Upper lobe of left lung (tissue), 6 donors: ENCODE data around the gene TAP1. TPM values are rescaled to one million over a fixed set of nuclear protein-coding genes. Genes with fewer than 3 reads are reported as not detected.

Experiments used
- ATAC-seq, 2 donors: fragments of 200-7000 bp; cut with Tn5 transposase; one replicate each; pipeline ENCODE4 v1.9.1; 2022; ENCODE audit warnings: mild to moderate bottlenecking in 2 of 2, moderate library complexity in 2 of 2; ENCODE audit not compliant: low FRiP score in 2 of 2
- DNase-seq, 2 donors: peaks; one replicate each; pipeline ENCODE4 v3.0.0-alpha.2; 2019 to 2020
- H3K27ac ChIP-seq, 4 donors: fragments of 200-600 bp; sonication (generic); one replicate each; pipeline ENCODE4 v1.5.1; 2016 to 2019
- H3K27me3 ChIP-seq, 4 donors: fragments of 200-600 bp; sonication (generic); one replicate each; pipeline ENCODE4 v1.5.1; 2017 to 2019
- H3K36me3 ChIP-seq, 4 donors: fragments of 200-600 bp; sonication (generic); one replicate each; pipeline ENCODE4 v1.5.1; 2016 to 2019
- H3K4me1 ChIP-seq, 4 donors: fragments of 200-600 bp; sonication (generic); one replicate each; pipeline ENCODE4 v1.5.1; 2018 to 2019
- H3K4me3 ChIP-seq, 4 donors: fragments of 200-600 bp; sonication (generic); one replicate each; pipeline ENCODE4 v1.5.1; 2017 to 2019; ENCODE audit warnings: mild to moderate bottlenecking in 2 of 4, moderate library complexity in 1 of 4
- H3K9me3 ChIP-seq, 4 donors: fragments of 200-600 bp; sonication (generic); one replicate each; pipeline ENCODE4 v1.5.1; 2018 to 2019
- CTCF ChIP-seq, 6 experiments: fragments of 450-650 bp in 4 of 6; fragments of 200-600 bp in 2 of 6; sonication (generic) in 2 of 6; IDR thresholded peaks; one replicate each; pipeline ENCODE4 v1.5.1; 2016 to 2019; ENCODE audit warnings: antibody characterized with exemption in 6 of 6
- EP300 ChIP-seq, 4 donors: sonication (generic); formaldehyde crosslinking; IDR thresholded peaks; one replicate each; pipeline ENCODE4 v1.5.1; 2017; ENCODE audit warnings: antibody characterized with exemption in 4 of 4, control low read depth in 2 of 4
- POLR2A ChIP-seq, 4 donors: fragments of 450-650 bp; IDR thresholded peaks; one replicate each; pipeline ENCODE4 v1.5.1; 2016 to 2017; ENCODE audit warnings: antibody characterized with exemption in 4 of 4, mild to moderate bottlenecking in 2 of 4
- POLR2AphosphoS5 ChIP-seq, 2 donors: sonication (generic); formaldehyde crosslinking; IDR thresholded peaks; one replicate each; pipeline ENCODE4 v1.5.1; 2017; ENCODE audit warnings: antibody characterized with exemption in 2 of 2
- WGBS, 2 donors: methylation state at CpG; one replicate each; pipeline ENCODE4 v1.1.5; 2017 to 2018; 5-methylcytosine and 5-hydroxymethylcytosine counted together
- total RNA-seq, 6 donors: library from RNA; depleted of rRNA in 4 of 6; stranded (reverse); fragments of >200 nt in 4 of 6; gene quantifications; one replicate each; pipeline versions ENCODE4 v1.1.0 to v1.2.1, GENCODE V29; 2016 to 2021
- donor health status: DM: no; HTN: no; CAD: no; lungs with moderate emphysema.
- donor health status: DM: no; HTN: yes; CAD: no; lungs with severe emphysema.

The TAP1 gene
- 10 to 100 TPM; 56.9 to 87.0 (median 69.8) TPM for total RNA-seq

DNA sequence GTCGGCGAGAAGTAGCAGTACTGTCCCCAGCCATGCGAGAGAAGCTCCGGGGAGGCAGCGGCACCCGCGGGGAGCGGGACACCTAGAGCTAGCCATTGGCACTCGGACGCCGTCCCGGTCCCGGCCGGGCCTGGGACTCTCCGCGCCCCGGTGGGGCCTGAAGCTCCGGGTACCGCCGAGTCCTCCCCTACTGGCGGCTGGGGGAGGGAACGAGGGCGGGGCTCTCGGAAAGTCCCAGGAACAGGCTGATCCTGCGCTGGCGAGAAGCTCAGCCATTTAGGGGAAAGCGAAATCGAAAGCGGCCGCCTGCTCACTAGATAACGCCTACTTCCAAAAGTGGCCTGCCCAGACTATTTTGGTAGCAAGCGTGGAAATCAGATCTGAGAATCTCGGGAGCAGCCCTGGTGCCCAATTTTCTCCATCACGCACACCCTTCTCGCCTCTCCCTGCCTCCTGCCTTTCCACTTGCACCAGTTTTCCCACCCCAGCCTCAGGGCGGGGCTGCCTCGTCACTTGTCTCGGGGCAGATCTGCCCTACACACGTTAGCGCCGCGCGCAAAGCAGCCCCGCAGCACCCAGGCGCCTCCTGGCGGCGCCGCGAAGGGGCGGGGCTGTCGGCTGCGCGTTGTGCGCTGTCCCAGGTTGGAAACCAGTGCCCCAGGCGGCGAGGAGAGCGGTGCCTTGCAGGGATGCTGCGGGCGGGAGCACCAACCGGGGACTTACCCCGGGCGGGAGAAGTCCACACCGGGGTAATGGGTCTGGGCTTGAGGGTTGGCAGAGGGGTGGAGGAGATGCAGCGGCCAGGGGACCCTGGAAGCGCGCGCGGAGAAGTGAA lies at the start of gene TAP1, which contains the start of gene PSMB9:
TAP1 (minus strand) TSS at position 164 of the 835 bp plus-strand sequence; CDS start at position 96, 68 bp downstream.
PSMB9 (plus strand) TSS at position 652 of the 835 bp plus-strand sequence; CDS start at position 690, 38 bp downstream.
- peaks cover 12 to 59% (median 28%) of the 10 kb centered on the region in 4 donors for H3K36me3 ChIP-seq
- DNase-seq (peak; percentile 98 to 99), ATAC-seq (peak; percentile 98)
- H3K4me1 ChIP-seq, result peaks cover 25 to 54% (median 42%) of the 10 kb centered on the region in 4 donors
- no peaks in the 10 kb centered on the region for H3K27me3 ChIP-seq
- no peaks in the 10 kb centered on the region for H3K9me3 ChIP-seq
- peak in 3 of 4 donors; percentile 63 to 91 (median 85) for TF ChIP-seq EP300 (IDR thresholded peaks at IDR 0.05)
- peak; percentile 48 to 99 (median 91) for TF ChIP-seq CTCF (IDR thresholded peaks at IDR 0.05)
- TF ChIP-seq POLR2A (IDR thresholded peaks at IDR 0.05), result peak; percentile 95 to 99 (median 96)
- peak; percentile 84 to 98 for TF ChIP-seq POLR2AphosphoS5 (IDR thresholded peaks at IDR 0.05)
- H3K4me3 ChIP-seq, result peak within 1 kb of the TSS; percentile 62 to 90 (median 74)
- 0 to 1% methylated on average over 21 to 25 of the region's 68 CpGs for WGBS, 2 donors
- H3K27ac ChIP-seq, result peak within 1 kb of the TSS; percentile 98

DNA sequence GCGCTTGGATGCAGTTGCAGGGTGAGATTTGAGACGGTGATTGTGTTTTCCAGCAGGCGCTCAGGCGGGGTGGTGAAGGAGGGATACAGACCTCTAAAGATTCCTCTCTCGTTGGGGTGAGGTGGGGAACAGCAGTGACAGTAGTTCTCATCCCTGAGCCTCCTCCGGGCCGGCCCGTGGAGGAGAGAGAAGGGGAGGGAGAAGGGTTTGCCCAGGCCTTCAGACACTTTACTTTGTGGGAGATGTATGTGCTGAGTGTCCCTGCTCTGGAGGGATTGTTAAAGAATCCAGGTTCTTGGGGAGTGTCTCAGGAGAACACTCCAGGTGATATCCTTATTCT lies 41.5 kb upstream of the TAP1 start:
- TF ChIP-seq POLR2A (IDR thresholded peaks at IDR 0.05), result no peak
- no peak for TF ChIP-seq CTCF (IDR thresholded peaks at IDR 0.05)
- TF ChIP-seq POLR2AphosphoS5 (IDR thresholded peaks at IDR 0.05), result no peak
- no peak for TF ChIP-seq EP300 (IDR thresholded peaks at IDR 0.05)
- WGBS, 2 donors, result 0% methylated on average over 8 of the region's 8 CpGs

DNA sequence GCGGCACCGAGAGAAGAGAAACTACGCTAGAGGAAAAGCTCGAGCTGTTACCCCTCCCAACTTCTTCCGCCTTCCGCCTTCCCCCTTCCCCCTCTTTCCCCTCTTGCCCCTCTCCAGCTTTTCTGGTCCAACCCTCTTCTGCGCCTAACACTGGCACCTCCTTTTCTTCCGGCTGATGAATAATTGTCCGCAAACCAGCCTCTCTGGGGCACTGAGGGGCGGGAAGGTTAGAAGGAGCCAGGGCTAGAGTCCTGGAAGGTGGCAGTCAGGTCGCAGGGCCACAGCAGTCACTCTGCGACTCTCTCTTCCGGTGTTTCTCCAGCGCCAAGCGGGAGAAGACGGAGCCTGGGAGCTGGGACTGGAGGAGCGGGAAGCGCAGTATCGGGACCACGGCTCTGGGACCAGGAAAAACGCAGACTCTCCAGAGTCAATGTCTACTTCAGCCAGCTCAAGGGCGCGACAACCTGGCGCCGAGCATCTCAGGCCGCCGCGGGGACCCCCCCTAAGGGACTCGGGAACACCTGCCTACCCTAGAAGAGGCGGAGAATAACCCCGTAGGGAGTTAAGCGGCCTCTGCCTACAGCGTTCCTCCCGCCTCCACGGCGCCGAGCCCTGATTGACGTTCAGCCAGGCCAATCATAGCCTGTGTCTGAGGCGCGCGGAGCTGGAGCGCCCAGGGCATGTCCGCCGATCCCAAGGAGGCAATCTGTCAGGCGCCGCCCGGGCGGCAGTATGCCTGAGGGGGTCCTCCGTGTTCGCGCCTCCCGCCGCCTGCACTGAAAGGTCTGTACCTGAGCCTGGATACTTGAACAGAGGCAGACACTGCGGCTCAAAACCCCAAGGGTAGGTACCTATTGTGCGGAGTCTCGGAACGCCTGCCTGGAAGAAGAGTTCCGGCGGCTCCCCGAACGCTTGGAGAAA lies 40.8 kb upstream of the TAP1 start:
- Histone ChIP-seq H3K36me3 (no peaks in the 10 kb centered on the region), H3K4me1 (peaks cover 9 to 31% (median 12%) of the 10 kb centered on the region in 4 donors), H3K27ac (peak overlapping the region; percentile 93 to 98 (median 95)), H3K4me3 (peak overlapping the region; percentile 65 to 82 (median 72)), H3K27me3 (no peaks in the 10 kb centered on the region), H3K9me3 (no peaks in the 10 kb centered on the region)
- peak in 1 of 4 donors; percentile 4 for TF ChIP-seq EP300 (IDR thresholded peaks at IDR 0.05)
- peak in 3 of 4 donors; percentile 50 to 86 (median 86) for TF ChIP-seq POLR2A (IDR thresholded peaks at IDR 0.05)
- TF ChIP-seq POLR2AphosphoS5 (IDR thresholded peaks at IDR 0.05), result peak in 1 of 2 donors; percentile 86
- TF ChIP-seq CTCF (IDR thresholded peaks at IDR 0.05), result no peak
- DNase-seq, result peak; percentile 94 to 96
- 0 to 1% methylated on average over 22 to 39 of the region's 61 CpGs for WGBS, 2 donors
- peak; percentile 99 to 100 for ATAC-seq

More for the DNA sequence above, 41.5 kb upstream of the TAP1 start:
- no peaks in the 10 kb centered on the region for H3K27me3 ChIP-seq
- peak overlapping the region; percentile 65 to 82 (median 72) for H3K4me3 ChIP-seq
- no peaks in the 10 kb centered on the region for H3K9me3 ChIP-seq
- no peaks in the 10 kb centered on the region for H3K36me3 ChIP-seq
- ATAC-seq (peak; percentile 22 to 42), DNase-seq (no peak)
- peak overlapping the region; percentile 93 to 98 (median 95) for H3K27ac ChIP-seq
- H3K4me1 ChIP-seq, result peaks cover 9 to 31% (median 12%) of the 10 kb centered on the region in 4 donors

GRCh38 chr6:32890831-32891230 lies 37.3 kb upstream of the TAP1 start:
- Histone ChIP-seq H3K4me3 (no peak overlapping the region), H3K36me3 (no peaks in the 10 kb centered on the region), H3K27me3 (no peaks in the 10 kb centered on the region), H3K9me3 (no peaks in the 10 kb centered on the region), H3K27ac (no peak overlapping the region), H3K4me1 (peaks cover 6 to 13% (median 10%) of the 10 kb centered on the region in 4 donors)
- WGBS, 2 donors, result 21 to 24% methylated on average over 1 of the region's 1 CpG
- TF ChIP-seq EP300 (IDR thresholded peaks at IDR 0.05) (no peak), CTCF (IDR thresholded peaks at IDR 0.05) (no peak), POLR2A (IDR thresholded peaks at IDR 0.05) (no peak), POLR2AphosphoS5 (IDR thresholded peaks at IDR 0.05) (no peak)
- ATAC-seq (no peak), DNase-seq (no peak)
